VCaP (cell line): ENCODE measurements around the gene SH3GL3.

Experiments used
- H3K27ac ChIP-seq: fragments of 450-650 bp; 2 replicates; pipeline ENCODE4 v1.5.1; 2017
- CTCF ChIP-seq: fragments of 450-650 bp; conservative IDR thresholded peaks from 2 replicates; pipeline ENCODE4 v1.5.1; 2017; ENCODE audit warnings: mild to moderate bottlenecking, moderate library complexity

SH3GL3 gene

GRCh38 chr15:83486363-83486762 is 39.2 kb downstream of the SH3GL3 start:
- no peak overlapping the region for H3K27ac ChIP-seq
- no peak for TF ChIP-seq CTCF

GRCh38 chr15:83487519-83487918 is 40.4 kb downstream of the SH3GL3 start:
- TF ChIP-seq CTCF = no peak
- H3K27ac ChIP-seq = no peak overlapping the region

DNA sequence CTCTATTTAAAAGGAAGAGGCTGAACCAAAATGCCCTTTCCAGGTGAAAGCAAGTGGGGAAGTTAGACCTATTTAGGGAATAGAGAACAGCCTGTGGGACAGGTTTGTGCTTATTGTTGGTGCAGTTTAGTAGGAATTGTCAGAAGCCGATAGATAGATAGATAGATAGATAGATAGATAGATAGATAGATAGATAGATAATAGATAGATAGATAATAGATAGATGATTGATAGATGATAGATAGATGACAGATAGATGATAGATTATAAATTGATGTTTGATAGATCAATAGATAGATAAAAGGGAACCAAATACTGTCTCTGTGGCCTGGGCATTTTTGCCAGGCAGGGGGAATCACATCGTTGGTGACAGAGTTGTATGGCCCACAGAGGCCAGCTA is 42.5 kb downstream of the SH3GL3 start:
- H3K27ac ChIP-seq = no peak overlapping the region
- TF ChIP-seq CTCF = no peak

- no peak for TF ChIP-seq CTCF
- H3K27ac ChIP-seq = no peak overlapping the region
These were observed 44.3 kb downstream of the SH3GL3 start for GRCh38 chr15:83491486-83491885.

GRCh38 chr15:83496766-83497165 is 49.6 kb downstream of the SH3GL3 start:
- no peak for TF ChIP-seq CTCF
- no peak overlapping the region for H3K27ac ChIP-seq

DNA sequence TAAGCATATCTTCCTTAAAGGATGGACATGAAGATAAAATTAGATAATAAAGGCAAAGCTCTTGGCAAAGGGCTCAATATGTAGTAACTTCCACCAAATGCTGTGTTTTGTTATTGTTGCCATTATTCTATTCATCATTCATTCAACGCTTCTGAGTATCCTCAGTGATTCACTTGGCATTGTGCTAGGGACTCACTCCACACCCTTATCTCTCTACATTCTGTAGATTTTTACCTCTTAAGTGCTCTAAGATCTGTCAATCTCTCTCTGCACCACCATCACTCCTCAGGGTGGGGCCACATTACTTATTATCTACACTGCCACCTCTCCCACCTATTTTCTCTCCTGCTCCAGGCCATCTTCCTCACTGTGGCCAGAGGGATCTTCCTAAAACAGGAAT is 51.2 kb downstream of the SH3GL3 start:
- no peak for TF ChIP-seq CTCF
- no peak overlapping the region for H3K27ac ChIP-seq

- no peak for TF ChIP-seq CTCF
- no peak overlapping the region for H3K27ac ChIP-seq
These were observed 51.7 kb downstream of the SH3GL3 start for GRCh38 chr15:83498801-83499200.

DNA sequence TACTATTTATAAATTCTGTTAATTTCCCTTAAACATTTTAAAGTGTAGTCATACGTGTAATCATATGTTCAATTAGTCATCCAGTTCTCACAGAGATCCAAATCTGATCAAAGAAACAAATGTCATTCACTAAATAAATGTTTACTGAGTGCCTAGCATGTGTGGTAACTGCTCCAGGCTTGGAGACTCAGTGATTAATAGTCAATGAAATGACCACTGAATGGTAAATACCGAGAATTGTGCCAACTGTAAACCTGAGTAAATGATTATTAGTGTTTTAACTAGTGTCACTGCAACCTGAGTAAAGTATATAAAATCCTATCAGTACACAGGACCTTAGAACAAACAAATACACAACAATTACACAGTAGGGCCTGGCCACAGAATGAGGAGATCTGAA is 52.3 kb downstream of the SH3GL3 start:
- H3K27ac ChIP-seq = no peak overlapping the region
- no peak for TF ChIP-seq CTCF
